Erythroblast (primary cell): Measurements from ENCODE around the gene MS4A14.

Source experiments
- GATA1 ChIP-seq: IDR thresholded peaks from 2 replicates; pipeline ENCODE4 v1.6.1; 2011; ENCODE audit warnings: low read depth, mild to moderate bottlenecking, control low read depth, low read length, moderate library complexity
- POLR2A ChIP-seq: IDR thresholded peaks from 2 replicates; pipeline ENCODE4 v1.6.1; 2011; ENCODE audit warnings: mild to moderate bottlenecking, low read length

GRCh38 chr11:60393016-60393415, 3.2 kb upstream of the MS4A14 start:
- no peak for TF ChIP-seq POLR2A
- TF ChIP-seq GATA1: no peak
